Stimulated activated CD4-positive, alpha-beta T cell treated with anti-CD3 and anti-CD28 coated beads, Interleukin-12 subunit alpha, Interleukin-12 subunit beta, amount 100 ng/mL, for 24 hours (primary cell): ENCODE measurements around the gene MAEA.

Experiments
- DNase-seq, 2 experiments: peaks; one replicate each; pipeline ENCODE4 v3.0.0-alpha.2; 2020; ENCODE audit warnings: low read depth in 2 of 2

MAEA gene

DNA sequence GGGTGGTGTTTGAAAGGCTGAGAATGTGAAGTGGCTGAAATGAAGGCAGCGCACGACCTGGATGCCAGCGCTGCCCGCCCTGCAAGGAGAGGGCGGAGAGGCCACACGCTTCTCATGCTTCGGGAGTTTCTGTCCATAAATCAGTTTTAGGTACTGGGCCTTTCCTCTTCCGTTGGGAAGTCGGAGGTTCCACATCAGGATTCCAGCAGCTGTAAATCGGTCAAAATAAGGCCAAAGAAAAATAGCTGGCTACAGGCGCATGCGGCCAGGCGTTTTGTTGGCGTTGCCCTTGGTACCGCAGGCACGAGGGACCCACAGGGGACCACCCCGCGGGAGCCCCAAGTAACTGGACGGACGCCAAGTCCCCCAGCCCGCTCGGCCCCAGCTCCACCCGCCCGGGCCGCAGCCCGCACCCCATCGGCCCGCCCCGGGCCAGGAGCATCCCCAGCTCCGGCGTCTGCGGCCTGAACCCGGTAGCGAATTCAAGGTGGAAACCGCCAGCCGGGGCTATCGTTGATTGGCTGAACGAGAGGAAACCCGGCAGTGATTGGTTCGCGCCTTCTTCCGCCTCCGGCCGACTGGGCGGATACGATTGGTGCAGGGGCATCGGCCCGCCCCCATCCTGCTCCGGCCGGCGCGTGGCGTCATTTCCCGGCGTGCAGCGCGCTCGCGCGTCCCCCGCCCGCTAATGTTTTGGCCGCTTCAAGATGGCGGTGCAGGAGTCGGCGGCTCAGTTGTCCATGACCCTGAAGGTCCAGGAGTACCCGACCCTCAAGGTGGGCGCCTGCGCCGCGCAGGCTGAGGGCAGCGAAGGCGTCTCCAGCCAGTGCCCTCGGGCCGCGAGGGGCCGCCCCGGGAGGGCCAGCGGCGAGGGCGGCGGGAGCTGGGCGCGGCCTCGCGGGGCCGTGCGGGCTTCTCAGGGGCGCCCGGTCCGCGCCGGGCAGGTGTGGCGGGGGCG lies at the start of gene MAEA:
MAEA (plus strand) TSS at position 685 of the 958 bp plus-strand sequence; CDS start at position 708, 23 bp downstream.
- DNase-seq = peak; percentile 96

DNA sequence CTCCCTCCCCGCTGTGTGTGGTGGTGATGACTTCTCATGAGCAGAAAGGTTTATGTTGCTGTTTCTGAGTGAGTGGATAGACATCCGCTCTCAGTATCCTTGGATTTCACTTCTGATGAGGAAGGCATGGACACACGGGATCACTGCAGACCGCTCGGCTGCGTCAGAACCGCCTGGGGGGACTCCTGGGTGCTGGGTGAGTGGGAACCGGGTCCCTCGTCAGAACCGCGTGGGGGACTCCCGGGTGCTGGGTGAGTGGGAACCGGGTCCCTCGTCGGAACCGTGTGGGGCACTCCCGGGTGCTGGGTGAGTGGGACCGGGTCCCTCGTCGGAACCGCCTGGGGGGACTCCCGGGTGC lies 49.8 kb upstream of the MAEA start:
- no peak for DNase-seq

DNA sequence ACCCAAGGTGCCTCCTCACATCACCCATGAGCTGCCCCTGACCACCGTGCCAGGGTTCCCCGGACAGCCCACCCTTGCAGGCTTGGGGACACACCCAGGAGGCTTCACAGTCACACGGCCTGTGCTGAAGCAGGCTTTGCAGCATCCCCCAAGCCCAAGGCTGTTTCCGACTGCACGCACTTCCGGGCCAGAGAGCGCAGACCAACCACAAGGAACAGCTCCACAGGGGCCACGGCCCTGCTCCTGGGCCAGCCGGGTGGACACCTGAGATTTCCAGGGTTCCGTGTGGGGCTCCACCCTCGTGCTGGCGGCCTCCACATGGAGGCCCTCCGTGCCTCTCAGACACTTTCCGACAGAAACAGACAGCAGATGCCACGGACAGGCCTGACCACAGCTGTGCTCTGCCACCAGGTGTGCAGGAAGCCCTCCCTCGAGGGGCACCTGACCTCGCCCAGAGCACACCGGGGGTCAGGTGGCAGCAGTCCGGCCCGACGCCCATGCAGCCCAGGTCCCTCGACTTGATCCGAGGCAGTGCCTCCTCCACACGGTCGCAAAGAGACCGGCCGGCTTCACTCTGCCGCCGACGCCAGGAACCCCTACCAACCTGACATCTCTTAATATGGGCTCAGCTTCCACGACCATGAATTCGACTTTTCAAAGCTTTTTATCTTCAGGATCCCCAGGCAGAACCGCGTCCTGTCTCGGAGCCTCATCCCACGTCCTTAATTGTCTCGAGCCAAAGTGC lies 48.8 kb upstream of the MAEA start:
- no peak for DNase-seq

DNA sequence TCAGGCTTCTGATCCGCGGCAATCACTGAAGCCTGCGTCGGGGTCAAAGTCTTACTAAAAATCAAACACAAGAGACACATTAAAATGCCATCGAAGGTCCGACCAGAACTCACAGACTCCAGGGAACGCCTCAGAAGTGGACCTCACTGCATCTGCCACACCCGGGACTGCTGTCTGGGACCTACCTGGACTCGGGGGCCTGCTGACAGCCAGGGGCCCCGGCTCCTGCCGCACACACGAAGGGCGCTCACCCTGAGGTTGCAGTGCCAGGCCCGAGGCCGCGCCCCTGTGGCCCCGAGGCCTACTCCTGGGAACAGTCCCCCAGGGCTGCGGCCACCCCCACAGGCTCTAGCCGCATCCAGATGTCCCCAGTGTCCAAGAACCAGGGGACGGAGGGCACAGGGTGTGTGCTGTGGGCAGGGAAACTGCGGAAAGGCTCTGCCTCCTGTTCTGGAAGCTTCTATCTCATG lies 48.2 kb upstream of the MAEA start:
- DNase-seq = no peak

DNA sequence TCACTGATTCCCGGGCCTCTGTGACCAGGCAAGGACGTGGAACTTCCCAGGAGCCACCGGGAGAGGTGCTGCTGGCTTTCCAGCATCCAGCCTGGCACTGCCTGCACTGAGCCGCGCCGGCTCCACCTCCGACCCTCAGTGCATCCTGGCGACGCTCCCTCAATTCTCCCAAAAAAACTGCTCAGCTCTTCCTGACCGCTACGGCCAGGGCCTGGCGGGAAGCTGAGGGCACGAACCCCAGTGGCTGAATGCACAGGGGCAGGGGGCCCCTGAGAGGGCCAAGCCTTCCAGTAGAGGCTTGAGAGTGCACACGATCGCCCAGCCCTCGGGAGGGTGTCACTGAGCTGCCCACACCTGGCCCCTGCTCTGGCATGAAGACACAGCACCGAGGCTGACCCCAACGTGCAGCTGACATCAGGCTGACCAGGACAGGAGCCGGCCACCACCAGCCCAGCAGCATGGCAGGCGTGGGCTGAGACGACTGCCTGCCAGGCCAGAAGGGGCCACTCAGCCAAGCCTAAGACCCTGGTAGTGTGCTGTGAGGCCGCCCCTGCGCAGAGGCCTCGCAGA lies 47.7 kb upstream of the MAEA start:
- DNase-seq = no peak

DNA sequence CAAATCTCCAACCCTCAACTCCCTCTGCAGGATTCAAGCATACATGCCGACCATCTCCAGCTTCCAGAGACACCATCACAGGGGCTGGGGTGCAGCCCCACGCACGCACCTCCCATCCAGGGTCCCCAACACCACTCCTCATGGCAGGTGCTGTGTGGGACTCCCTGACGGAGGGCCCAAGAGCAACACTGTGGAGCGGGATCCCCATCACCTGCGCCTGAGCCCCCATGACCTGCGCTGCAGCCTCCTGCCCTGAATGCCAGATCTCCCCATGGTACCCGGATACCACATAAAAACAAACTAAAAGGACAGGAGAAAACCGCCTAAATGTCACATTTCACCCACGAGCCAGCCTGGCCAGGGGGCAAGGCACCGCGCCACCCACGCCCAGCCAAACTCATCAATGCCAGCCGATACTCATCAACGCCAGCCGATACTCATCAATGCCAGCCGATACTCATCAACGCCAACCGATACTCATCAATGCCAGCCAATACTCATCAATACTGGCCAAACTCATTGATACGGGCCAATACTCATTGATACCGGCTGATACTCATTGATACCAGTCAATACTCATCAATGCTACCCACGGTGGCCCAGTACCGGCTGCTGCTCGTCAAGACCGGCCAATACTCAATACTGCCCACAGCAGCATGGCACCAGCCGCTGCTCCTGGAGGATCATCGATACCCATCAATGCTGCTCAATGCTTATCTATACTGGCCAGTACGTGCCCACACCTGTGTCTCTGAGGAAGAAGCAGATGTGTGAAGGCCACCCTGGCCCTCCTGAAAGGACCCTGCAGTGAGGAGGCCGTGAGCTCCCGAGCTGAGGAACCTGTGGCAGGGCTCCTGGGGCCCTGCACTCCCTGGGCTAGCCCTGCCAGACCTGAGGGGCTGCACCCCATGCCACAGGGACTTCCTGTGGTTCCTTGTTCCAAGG lies 46.9 kb upstream of the MAEA start:
- DNase-seq = no peak

DNA sequence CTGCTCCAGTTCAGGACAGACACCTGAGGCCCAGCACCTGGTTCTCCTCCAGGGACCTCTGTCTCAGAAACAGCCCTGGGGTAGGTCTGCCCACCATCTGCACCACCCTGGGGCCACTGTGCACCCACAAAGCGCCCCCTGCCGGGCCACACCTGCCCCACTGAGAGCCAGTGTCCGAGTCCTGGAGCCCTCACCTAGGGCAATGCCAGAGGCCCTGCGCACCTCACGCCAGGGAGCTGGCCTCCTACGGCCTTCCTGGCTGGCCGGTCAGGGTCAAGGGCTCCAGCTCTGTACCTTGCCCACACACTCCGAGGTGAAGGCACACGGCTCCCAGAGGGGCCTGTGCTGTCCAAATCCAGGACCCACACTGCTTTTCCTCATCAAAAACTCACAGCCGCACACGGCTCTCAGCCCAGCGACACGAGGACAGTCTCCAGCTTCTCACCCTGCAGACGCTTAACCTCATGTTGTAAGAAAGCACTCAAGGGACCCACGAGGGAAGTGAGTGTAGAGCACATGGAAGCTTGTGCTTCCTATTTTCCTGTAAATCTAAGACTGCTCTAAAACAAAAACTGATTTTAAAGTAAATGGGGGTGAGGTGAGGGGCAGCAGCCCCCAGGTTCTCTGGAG lies 46.1 kb upstream of the MAEA start:
- no peak for DNase-seq

DNA sequence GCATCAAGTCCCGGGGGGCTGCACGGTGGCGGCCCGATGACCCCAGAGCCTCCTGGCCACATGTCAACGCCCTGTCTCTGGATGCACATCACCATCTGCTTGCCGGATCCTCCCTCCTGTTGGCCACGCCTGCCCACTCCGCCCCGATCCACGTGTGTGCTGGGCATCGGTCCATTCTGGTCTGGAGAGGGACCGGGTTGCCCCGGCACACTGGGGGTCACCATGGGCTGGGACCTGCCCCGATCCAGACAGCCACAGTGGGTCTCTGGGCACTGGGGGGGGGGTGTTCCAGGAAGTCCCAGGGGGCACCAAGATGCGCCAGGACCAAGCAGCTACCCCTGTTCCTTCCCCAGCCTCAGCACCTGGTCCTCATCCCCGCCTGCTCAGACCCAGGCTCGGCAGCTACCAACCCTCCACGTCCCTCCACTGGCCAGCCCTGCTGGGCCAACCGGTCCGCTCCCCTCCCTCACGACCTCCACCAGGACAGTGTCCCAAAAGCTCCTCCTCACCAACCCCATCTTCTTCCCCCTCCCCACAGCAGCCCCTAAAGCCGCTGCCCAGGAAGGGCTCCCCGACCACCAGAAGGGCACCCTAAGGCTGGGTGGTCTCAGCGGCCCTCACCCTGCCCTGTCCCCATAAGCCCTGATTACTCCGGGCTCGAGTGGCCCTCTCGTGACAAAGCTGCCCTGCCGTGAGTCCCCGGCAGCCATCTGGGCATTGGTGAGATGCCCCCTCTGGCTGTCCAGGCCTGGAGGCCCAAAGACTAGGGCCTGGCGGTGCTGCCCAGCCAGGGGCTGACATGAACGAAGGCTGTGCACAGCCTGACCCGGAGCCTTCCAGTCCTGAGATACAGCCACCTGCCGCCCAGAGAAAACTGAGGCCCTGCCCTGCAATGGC lies 45.4 kb upstream of the MAEA start:
- DNase-seq = no peak

DNA sequence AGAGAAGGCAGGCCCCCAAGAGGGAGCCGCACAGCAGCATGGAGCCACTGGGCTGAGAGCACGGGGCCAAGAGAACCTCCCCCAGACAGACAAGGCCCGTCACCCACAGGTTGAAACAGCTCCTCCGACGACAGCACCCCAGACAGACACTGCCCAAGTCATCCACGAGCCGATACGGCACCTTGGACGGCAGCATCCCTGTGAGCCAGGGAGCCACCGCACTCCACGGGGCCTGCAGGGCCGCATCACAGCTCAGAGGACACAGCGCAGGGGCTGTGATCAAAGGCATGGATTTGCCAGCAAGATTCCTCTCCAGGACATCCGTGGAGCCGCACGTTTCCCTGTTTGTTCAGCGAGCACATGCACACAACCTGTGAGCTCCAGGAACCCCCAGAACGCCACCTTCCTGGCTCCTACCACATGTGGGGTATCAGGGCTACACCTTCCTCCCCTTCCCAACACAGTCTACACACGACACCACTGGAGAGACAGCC lies 44.7 kb upstream of the MAEA start:
- no peak for DNase-seq

DNA sequence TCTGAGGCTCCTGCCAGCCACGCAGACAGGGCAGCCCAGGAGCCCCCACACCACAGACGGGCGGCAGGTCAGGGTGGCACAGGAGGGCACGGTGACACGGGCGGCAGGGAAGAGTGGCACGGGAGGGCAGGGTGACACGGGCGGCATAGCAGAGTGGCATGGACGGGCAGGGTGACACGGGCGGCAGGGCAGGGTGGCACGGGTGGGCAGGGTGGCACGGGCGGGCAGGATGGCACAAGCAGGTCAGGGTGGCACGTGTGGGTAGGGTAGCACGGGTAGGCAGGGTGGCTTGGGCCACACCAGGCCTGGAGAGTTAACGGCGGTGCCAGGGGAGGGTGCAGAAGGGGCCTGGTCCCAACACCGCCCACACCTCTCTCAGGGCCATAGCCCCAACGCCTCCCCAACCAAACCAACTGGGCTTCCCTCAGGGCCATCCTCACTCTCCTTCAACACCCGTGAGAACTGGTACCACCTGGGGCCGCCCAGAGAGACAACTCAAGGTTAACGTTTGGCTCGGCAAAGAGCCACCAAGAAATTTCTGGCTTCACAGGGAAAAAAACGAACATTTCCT lies 44.1 kb upstream of the MAEA start:
- no peak for DNase-seq

DNA sequence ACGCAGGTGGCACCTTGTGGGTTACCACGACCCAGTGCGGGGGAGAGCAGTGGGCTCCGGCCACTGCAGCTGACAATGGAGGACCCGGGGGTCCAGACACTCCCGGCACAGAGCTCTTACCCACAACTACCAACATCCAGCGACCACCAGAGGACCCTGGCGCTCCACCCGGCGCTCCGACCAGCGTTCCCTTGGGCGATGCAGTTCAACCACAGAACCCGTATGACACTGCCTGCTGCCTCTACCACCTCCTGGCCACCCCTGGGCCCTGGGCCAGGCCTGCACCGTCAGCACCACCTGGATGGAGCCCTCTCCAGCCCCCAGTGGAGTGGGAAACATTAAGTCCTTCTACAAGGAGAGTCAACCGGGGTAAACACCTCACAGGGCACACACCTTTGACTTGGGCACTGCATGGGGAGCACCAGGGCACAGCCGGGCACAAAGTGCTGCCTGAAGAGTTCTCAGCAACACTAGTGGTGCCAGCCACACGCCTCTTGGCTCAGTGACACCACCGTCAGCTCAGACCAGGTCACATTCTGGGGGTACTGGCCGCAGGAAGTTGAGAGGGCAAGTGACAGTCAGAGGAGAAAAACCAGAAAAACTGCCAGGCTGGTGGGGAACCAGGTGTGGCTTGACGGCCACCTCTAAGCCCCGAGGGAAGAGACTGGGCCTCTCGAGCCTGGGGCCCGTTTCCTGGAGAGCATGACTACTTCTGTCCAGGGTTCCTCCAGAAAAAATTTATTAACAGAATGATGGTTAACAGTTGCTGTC lies 43.4 kb upstream of the MAEA start:
- DNase-seq = no peak

DNA sequence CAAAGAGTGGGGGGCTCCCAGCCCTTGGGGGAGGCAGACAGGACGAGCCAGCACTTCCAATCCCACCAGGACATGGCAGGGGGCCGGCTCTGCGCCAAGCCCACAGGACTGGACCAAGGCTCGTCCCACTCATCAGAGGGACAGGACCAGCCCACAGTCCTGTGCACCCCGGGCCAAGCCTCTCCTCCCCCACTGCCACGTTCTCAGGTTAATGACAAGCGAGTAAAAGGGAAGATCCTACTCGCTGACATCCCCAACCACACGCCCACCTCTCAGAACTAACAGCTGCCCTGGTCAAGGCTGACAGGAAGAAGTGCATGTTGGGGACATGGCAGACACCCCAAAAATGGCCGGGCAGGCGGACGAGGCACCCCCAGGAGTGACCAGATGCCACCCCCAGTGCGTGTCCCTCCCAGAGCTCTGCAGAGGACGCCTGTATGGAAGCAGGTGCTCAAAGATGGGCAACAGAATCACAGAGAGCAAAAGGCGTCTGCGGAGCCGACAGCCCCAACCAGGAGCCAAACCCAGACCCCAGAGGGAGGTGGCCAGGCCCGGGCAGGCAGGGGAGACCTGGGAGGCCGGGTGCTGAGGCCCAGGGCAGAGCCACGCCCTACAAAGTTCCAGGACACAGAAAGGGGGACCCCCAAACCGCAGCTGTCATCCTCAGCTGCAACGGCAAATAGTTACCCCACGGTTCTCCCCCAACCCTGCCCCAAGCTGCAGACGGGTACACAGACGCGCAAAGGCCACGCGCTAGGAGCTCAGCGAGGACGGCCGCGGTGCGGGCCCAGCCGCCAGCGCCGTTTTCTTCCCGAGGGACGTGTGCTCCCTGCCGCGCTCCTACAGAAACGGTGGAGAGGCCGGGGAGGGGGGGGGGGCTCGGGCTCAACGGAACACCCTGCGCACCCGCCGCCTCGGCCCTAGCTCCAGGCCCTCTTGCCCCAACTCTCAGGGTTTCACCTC lies 42.5 kb upstream of the MAEA start:
- DNase-seq = peak in 1 of 2 experiments; percentile 20

DNA sequence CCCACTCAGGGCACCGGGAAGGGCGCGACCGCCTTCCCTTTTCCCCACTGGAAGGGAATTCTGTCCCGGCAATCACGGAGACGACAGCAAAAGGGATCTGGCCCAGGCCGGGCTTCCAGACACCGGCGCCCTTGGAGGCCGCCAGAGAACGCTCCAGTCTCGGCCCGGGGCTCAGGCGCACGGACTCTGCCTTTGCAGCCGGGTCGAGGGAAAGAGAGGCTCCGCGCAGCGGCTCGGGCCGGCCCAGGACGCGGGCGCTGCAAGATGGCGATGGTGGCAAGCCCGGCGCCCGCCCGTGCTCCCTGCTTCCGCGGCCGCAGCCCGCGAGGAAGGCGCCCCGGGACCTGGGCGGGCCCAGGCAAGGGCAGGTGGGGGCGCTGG lies 41.8 kb upstream of the MAEA start:
- no peak for DNase-seq

DNA sequence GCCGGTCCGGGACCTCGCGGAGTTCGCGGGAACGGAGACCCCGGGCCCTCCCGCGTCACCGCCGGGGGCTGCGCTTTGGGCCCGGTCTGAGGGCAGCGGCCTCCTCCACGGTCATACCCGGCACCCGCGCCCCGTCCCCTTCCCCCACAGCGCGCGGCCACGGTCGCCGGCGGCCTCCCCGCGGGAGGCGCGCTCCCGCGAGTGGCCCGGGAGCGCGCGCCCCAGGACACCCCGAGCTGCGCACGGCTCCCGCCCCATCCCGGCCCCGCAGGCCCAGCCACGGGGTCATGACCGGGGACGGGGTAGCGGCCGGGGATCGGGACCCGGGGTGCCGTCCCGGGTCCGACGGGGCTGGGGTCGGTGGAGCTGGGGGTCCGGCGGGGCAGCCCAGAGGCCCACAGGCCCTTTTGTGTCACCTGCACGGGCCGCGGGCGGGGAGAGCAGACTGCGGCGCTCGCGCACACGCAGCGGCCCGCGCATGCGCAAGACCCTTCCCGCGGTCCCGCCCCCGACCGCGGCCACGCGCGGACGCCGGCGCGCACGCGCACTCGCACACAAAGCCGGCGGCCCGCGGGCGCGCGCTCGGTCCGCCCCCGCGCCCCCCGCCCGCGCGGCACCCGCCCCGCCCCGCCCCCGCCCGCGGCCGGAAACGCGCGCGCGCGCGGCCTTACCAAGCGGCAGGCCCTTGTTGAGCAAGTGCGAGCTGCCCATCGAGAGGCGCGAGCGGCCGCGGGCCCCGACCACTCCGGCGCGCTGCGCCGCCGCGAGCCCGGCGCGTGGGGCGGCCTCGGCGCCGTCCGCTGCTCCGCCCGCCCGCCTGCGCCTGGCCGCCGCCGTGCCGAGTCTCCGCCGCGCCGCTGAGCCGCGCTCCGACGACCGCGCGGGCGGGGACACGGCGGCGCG lies 41.2 kb upstream of the MAEA start, which contains the start of gene CTBP1:
CTBP1 (minus strand) TSS at position 886 of the 903 bp plus-strand sequence. CDS start 7,799 bp downstream, outside the sequence.
- DNase-seq = peak; percentile 66 to 67

DNA sequence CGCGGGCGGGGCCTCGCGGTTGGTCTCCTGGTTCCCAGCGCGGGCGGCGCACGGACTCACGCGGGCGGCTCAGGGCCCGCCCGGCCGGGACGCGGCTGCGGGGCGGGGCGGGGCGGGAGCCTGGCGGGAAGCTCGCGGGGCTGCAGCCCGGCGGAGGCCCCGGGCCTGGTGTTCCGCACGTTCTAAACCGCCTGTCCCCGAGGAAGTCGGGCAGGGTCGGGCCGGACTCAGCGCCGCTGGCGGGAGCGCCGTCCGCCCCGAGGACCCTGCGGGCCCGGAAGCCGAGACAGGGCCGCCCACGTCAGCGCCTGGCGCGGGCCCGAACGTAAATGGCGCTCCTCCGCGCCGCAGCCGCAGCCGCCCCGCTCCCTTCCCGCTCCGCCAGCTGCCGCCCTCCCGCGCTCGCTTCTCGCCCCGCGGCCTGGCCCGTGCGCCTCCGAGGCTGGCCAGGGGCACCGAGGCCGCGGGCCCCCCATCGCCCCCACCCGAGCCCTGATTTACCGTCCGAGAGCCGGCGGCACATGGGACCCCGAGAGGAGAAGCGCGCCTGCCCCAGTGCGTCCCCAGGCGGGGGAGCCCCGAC lies 40.5 kb upstream of the MAEA start:
- peak; percentile 56 to 73 for DNase-seq
